ENCODE results near the gene ZC3HAV1.

DNA sequence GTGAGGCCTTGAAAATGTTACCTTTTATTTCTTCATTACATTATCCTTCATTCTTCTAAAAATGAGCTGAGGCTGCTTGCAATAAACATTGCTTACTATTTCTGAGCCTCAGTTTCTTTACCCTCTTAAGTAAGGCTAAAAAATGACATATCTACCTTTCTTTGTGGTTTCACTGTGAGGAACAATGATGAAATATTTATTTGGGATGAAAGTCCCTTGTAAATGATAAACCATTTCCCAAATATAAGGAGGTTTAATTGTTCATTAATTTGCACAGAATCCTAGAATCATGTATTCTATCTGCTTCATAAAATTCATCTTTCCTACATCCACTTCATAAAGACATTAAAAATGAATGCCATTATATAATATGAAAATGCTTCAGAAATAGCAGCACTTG is 27.9 kb downstream of the ZC3HAV1 start:
- TF ChIP-seq, protein P1, sequence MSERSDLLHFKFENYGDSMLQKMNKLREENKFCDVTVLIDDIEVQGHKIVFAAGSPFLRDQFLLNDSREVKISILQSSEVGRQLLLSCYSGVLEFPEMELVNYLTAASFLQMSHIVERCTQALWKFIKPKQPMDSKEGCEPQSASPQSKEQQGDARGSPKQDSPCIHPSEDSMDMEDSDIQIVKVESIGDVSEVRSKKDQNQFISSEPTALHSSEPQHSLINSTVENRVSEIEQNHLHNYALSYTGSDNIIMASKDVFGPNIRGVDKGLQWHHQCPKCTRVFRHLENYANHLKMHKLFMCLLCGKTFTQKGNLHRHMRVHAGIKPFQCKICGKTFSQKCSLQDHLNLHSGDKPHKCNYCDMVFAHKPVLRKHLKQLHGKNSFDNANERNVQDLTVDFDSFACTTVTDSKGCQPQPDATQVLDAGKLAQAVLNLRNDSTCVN (tag by site-specific recombination; optimal IDR thresholded peaks at IDR 0.05): no peak
- TF ChIP-seq CTCF (tag by site-specific recombination; IDR thresholded peaks at IDR 0.05) (no peak), ZNF776 (tag by site-specific recombination; IDR thresholded peaks at IDR 0.05; ENCODE audit: borderline replicate concordance) (no peak), ZSCAN16 (tag by site-specific recombination; IDR thresholded peaks at IDR 0.05) (no peak), ZNF121 (tag by site-specific recombination; IDR thresholded peaks at IDR 0.05) (no peak), ZBTB17 (tag by site-specific recombination; IDR thresholded peaks at IDR 0.05) (no peak), TCF7L2 (IDR thresholded peaks at IDR 0.05; ENCODE audit: borderline replicate concordance, low read depth, low read length) (no peak), ZNF37A (tag by site-specific recombination; IDR thresholded peaks at IDR 0.05) (no peak), ZNF792 (tag by site-specific recombination; IDR thresholded peaks at IDR 0.05) (no peak), YY1 (tag by site-specific recombination; IDR thresholded peaks at IDR 0.05) (no peak), ZSCAN30 (tag by site-specific recombination; IDR thresholded peaks at IDR 0.05) (no peak)

Data from HEK293 (cell line).